Measurements from ENCODE around the gene SSTR5. TPM values are rescaled to one million over a fixed set of nuclear protein-coding genes. Genes with fewer than 3 reads are reported as not detected.

SSTR5 gene
- polyA plus RNA-seq, 1 experiment, result not detected

GRCh38 chr16:1044460-1045309 is 27.9 kb upstream of the SSTR5 start:
- ChIA-PET POLR2A (no interaction called here), CTCF (interaction anchor here (2.8 kb wide), 1 partner anchor 12 kb away, joined by 12 read pairs; no protein-coding TSS in a partner anchor)
- H3K4me3 ChIP-seq (ENCODE audit: low read depth, low read length), result no peak overlapping the region
- TF ChIP-seq, protein P1, sequence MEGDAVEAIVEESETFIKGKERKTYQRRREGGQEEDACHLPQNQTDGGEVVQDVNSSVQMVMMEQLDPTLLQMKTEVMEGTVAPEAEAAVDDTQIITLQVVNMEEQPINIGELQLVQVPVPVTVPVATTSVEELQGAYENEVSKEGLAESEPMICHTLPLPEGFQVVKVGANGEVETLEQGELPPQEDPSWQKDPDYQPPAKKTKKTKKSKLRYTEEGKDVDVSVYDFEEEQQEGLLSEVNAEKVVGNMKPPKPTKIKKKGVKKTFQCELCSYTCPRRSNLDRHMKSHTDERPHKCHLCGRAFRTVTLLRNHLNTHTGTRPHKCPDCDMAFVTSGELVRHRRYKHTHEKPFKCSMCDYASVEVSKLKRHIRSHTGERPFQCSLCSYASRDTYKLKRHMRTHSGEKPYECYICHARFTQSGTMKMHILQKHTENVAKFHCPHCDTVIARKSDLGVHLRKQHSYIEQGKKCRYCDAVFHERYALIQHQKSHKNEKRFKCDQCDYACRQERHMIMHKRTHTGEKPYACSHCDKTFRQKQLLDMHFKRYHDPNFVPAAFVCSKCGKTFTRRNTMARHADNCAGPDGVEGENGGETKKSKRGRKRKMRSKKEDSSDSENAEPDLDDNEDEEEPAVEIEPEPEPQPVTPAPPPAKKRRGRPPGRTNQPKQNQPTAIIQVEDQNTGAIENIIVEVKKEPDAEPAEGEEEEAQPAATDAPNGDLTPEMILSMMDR (IDR thresholded peaks at IDR 0.05; ENCODE audit: low read depth, low read length), result no peak
- H3K27me3 ChIP-seq (ENCODE audit: control insufficient read depth, insufficient read depth, low read length), result peaks cover 11% of the 10 kb centered on the region
- H3K27ac ChIP-seq (ENCODE audit: low read depth, low read length), result no peak overlapping the region
- H3K9me3 ChIP-seq (ENCODE audit: control insufficient read depth, insufficient read depth, low read length), result peaks cover 23% of the 10 kb centered on the region
- no peak for DNase-seq (ENCODE audit: low read depth, low spot score)

DNA sequence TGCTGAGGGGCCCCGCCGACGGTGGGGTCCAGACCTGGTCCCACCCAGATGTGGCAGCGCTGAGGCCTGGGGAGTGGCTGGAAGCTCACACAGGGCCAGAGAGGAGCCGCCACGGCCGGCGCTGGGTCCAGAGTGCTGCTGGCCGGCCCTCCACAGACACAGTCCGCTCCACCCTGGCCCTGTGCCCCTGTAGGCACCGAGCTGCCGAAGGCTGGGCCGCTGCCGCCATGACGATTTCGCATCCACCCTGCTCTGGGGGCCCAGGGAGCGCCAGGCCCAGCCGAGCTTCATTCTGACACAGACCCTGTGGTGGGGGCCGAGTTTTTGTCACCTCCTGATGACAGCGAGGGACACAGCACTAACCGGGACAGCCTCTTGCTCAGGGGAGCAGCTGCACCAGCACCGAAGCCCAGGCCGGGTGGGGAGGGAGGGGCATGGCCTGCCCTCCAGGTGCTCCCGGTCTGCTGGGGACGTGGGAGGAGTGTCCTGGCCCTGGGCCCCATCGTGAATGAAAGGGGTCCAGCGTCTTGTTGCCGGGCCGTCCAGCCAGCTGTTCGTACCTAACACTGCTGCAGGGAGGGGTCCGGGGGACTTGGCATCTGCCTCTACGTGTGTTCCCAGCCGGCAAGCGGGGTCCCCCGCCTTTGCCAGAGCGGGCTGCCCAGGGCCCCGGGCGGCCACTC is 27.1 kb upstream of the SSTR5 start:
- TF ChIP-seq, protein P1 (IDR thresholded peaks at IDR 0.05; ENCODE audit: low read depth, low read length), result no peak
- no peak overlapping the region for H3K27ac ChIP-seq (ENCODE audit: low read depth, low read length)
- peaks cover 17% of the 10 kb centered on the region for H3K9me3 ChIP-seq (ENCODE audit: control insufficient read depth, insufficient read depth, low read length)
- peaks cover 15% of the 10 kb centered on the region for H3K27me3 ChIP-seq (ENCODE audit: control insufficient read depth, insufficient read depth, low read length)
- ChIA-PET CTCF (interaction anchor here (2.8 kb wide), 1 partner anchor 11 kb away, joined by 12 read pairs; no protein-coding TSS in a partner anchor), POLR2A (no interaction called here)
- no peak for DNase-seq (ENCODE audit: low read depth, low spot score)
- no peak overlapping the region for H3K4me3 ChIP-seq (ENCODE audit: low read depth, low read length)

DNA sequence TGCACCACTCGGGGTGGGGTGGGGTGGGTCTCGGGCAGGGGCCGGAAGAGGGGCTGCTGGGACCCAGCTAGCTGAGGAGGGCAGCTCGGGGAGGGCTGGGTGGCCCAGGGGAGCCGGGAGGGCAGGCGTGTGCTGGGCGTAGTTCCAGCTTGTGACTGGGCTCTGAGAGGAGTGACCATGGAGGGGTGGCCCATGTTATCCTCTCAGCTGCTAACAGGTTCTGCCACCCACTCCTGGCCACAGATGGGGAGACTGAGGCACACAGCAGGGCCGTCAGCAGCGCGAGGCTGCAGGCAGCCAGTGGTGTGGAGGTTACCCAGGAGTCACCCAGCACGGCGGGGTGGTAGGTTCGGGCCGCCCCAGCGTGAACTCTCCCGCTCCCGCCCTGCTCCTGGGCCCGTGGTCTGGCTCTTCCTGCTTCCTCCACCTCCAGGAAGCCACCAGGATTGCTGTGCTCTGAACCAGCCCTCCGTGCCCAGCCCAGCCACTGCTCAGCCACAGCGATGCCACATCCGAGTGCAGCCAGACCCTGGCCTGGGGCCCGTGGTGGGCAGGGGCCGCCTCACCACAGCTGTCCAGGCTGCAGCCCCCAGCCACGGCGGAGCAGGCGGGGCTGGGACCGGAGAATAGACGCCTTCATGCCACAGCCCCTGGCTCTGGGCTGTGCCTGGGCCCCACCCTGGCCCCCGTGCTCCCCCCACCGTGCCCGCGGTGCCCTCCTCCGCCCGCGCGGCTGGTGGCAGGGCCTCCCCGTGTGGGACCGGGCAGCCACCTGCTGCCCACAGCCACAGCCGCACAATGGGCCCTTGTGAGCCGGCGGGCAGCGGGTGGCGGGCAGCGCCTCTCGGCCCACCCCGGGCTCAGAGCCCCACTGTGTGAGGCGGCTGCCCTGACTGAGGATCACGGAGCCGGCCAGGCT is 26.3 kb upstream of the SSTR5 start:
- TF ChIP-seq, protein P1 (IDR thresholded peaks at IDR 0.05; ENCODE audit: low read depth, low read length), result no peak
- DNase-seq (ENCODE audit: low read depth, low spot score), result no peak
- Histone ChIP-seq H3K9me3 (ENCODE audit: control insufficient read depth, insufficient read depth, low read length) (peaks cover 14% of the 10 kb centered on the region), H3K27ac (ENCODE audit: low read depth, low read length) (no peak overlapping the region), H3K27me3 (ENCODE audit: control insufficient read depth, insufficient read depth, low read length) (peaks cover 16% of the 10 kb centered on the region), H3K4me3 (ENCODE audit: low read depth, low read length) (no peak overlapping the region)
- ChIA-PET CTCF (interaction anchor here (2.8 kb wide), 1 partner anchor 11 kb away, joined by 12 read pairs; no protein-coding TSS in a partner anchor), POLR2A (no interaction called here)

- POLR2A ChIA-PET, result no interaction called here
These were observed 25.4 kb upstream of the SSTR5 start for GRCh38 chr16:1047123-1047522.

More at GRCh38 chr16:1047123-1047522, 25.4 kb upstream of the SSTR5 start:
- Histone ChIP-seq H3K27me3 (ENCODE audit: control insufficient read depth, insufficient read depth, low read length) (peaks cover 16% of the 10 kb centered on the region), H3K9me3 (ENCODE audit: control insufficient read depth, insufficient read depth, low read length) (peaks cover 7% of the 10 kb centered on the region; the same call in 1 of the 2 replicates), H3K4me3 (ENCODE audit: low read depth, low read length) (no peak overlapping the region), H3K27ac (ENCODE audit: low read depth, low read length) (no peak overlapping the region)
- TF ChIP-seq, protein P1 (IDR thresholded peaks at IDR 0.05; ENCODE audit: low read depth, low read length), result no peak
- CTCF ChIA-PET, result no interaction called here
- no peak for DNase-seq (ENCODE audit: low read depth, low spot score)

Measured in AG04450 (cell line).